Measurements from ENCODE around the gene CACNA1D. TPM values are rescaled to one million over a fixed set of nuclear protein-coding genes. Genes with fewer than 3 reads are reported as not detected.

The CACNA1D gene
- total and polyA plus RNA-seq, 9 of the 15 experiments (the other 6 are each of a cell fraction or from before 2014, with no cell fraction given) = 0.29 TPM; not detected in 8

- POLR2A ChIA-PET = interaction anchor here (0.6 to 0.7 kb wide), 2 partner anchors 57 to 83 kb away, joined by 3 read pairs; no protein-coding TSS in a partner anchor
Observed at GRCh38 chr3:53490459-53490968, 3.9 kb upstream of the CACNA1D start.

More at GRCh38 chr3:53490459-53490968, 3.9 kb upstream of the CACNA1D start:
- no peak for ATAC-seq
- Histone ChIP-seq H3K9me3 (replicated peaks; ENCODE audit: control insufficient read depth, insufficient read depth, low read depth, low read length) (no peaks in the 10 kb centered on the region), H4K20me1 (replicated peaks; ENCODE audit: control insufficient read depth, insufficient read depth, low read length) (no peaks in the 10 kb centered on the region), H3K4me2 (ENCODE audit: insufficient read depth, low read length) (no peak overlapping the region), H3K27ac (ENCODE audit: extremely low read depth, low read depth, low read length) (no peak overlapping the region), H3K9me1 (ENCODE audit: control insufficient read depth, insufficient read depth, low read length) (no peaks in the 10 kb centered on the region), H3K79me2 (ENCODE audit: control insufficient read depth, insufficient read depth, low read length) (no peaks in the 10 kb centered on the region), H3K36me3 (ENCODE audit: control insufficient read depth, insufficient read depth, low read length) (no peaks in the 10 kb centered on the region), H3K9ac (ENCODE audit: insufficient read depth in 1 of 2, low read depth in 2 of 2, low read length in 2 of 2) (no peak overlapping the region), H3K4me1 (replicated peaks in 1 of 2; ENCODE audit: control insufficient read depth in 2 of 2, insufficient read depth in 2 of 2, low read length in 2 of 2) (peaks cover 0 to 11% of the 10 kb centered on the region in 2 experiments; a peak in 1 of 5 replicates), H2AFZ (ENCODE audit: low read depth, low read length) (no peak overlapping the region), H3K27me3 (ENCODE audit: control insufficient read depth in 2 of 2, insufficient read depth in 2 of 2, low read length in 2 of 2) (peaks cover 2 to 6% of the 10 kb centered on the region in 2 experiments; a peak in 4 of 5 replicates), H3K4me3 (no peak overlapping the region)
- no peak for DNase-seq (ENCODE audit: extremely low read depth in 1 of 4, low spot score in 3 of 4)
- intact Hi-C loops (cut with micrococcal nuclease) = no loop called here
- no peak for FAIRE-seq
- in situ Hi-C loops (cut with MboI) = no loop called here
- WGBS (ENCODE audit: insufficient coverage, low coverage, missing lambda C conversion rate) = 0% methylated on average over 3 of the region's 4 CpGs
- CTCF ChIA-PET (ENCODE audit: low intra/inter-chr PET ratio) = no interaction called here
- TF ChIP-seq PHB2 (IDR thresholded peaks at IDR 0.05; ENCODE audit: low read depth) (no peak), POLR2A (conservative IDR thresholded peaks at IDR 0.05) (no peak), ETS1 (conservative IDR thresholded peaks at IDR 0.05; ENCODE audit: control insufficient read depth, low read depth, low read length) (no peak), HNRNPL (IDR thresholded peaks at IDR 0.05; ENCODE audit: low read depth, low read length) (no peak), FOSL1 (tag; conservative IDR thresholded peaks at IDR 0.05) (no peak), XRCC4 (IDR thresholded peaks at IDR 0.05; ENCODE audit: extremely low read depth, insufficient read depth, insufficient read length) (no peak), ZNF445 (CRISPR knock-in tag; IDR thresholded peaks at IDR 0.05; ENCODE audit: low read depth) (no peak), FIP1L1 (IDR thresholded peaks at IDR 0.05; ENCODE audit: low read depth, low read length, poor library complexity, severe bottlenecking) (no peak), LARP7 (IDR thresholded peaks at IDR 0.05) (no peak), GTF2E2 (tag; IDR thresholded peaks at IDR 0.05) (no peak), NKRF (IDR thresholded peaks at IDR 0.05; ENCODE audit: borderline replicate concordance) (no peak), ZZZ3 (IDR thresholded peaks at IDR 0.05) (no peak), ZNF217 (CRISPR knock-in tag; IDR thresholded peaks at IDR 0.05) (no peak), TCF7 (IDR thresholded peaks at IDR 0.05; ENCODE audit: borderline replicate concordance) (no peak), RB1 (IDR thresholded peaks at IDR 0.05; ENCODE audit: low read depth) (no peak), MBD2 (IDR thresholded peaks at IDR 0.05; ENCODE audit: borderline replicate concordance, low read depth) (no peak), ZNF444 (CRISPR knock-in tag; IDR thresholded peaks at IDR 0.05) (no peak), ZNF830 (CRISPR knock-in tag; IDR thresholded peaks at IDR 0.05) (no peak), THRAP3 (IDR thresholded peaks at IDR 0.05; ENCODE audit: borderline replicate concordance) (no peak), PHF8 (IDR thresholded peaks at IDR 0.05; ENCODE audit: borderline replicate concordance, low read length) (no peak)
- no TSS peak for BruUV-seq (replicated peaks)

Data from K562 (cell line).